GM23248 (cell line): ENCODE data around the gene ZNF124. TPM values are rescaled to one million over a fixed set of nuclear protein-coding genes. Genes with fewer than 3 reads are reported as not detected.

Experiments
- DNase-seq: peaks from one replicate; pipeline ENCODE4 v3.0.0-alpha.2; 2015
- H2AFZ ChIP-seq: fragments of 200-600 bp; sonication (generic); 2 replicates; pipeline ENCODE4 v1.6.1; 2016; ENCODE audit warnings: antibody characterized with exemption
- H3F3A ChIP-seq: fragments of 200-600 bp; sonication (generic); 2 replicates; pipeline ENCODE4 v1.6.1; 2016; ENCODE audit warnings: mild to moderate bottlenecking, antibody characterized with exemption, mixed run types; ENCODE audit not compliant: insufficient read depth
- H3K27ac ChIP-seq: fragments of 200-600 bp; sonication (generic); 2 replicates; pipeline ENCODE4 v1.5.1; 2016; ENCODE audit warnings: mild to moderate bottlenecking
- H3K27me3 ChIP-seq: fragments of 200-600 bp; sonication (generic); replicated peaks from 2 replicates; pipeline ENCODE4 v1.6.1; 2016; ENCODE audit warnings: mild to moderate bottlenecking; ENCODE audit not compliant: insufficient read depth
- H3K36me3 ChIP-seq: fragments of 200-600 bp; sonication (generic); 2 replicates; pipeline ENCODE4 v1.6.1; 2016; ENCODE audit warnings: low read depth, mild to moderate bottlenecking
- H3K4me1 ChIP-seq: fragments of 200-600 bp; sonication (generic); 2 replicates; pipeline ENCODE4 v1.6.1; 2016; ENCODE audit warnings: mild to moderate bottlenecking; ENCODE audit not compliant: insufficient read depth
- H3K4me2 ChIP-seq: fragments of 200-600 bp; sonication (generic); one replicate; pipeline ENCODE4 v1.6.1; 2016; ENCODE audit warnings: mild to moderate bottlenecking; ENCODE audit not compliant: unreplicated experiment
- H3K4me3 ChIP-seq: fragments of 200-600 bp; sonication (generic); 2 replicates; pipeline ENCODE4 v1.5.1; 2016; ENCODE audit warnings: mild to moderate bottlenecking
- H3K79me2 ChIP-seq: fragments of 200-600 bp; sonication (generic); 2 replicates; pipeline ENCODE4 v1.6.1; 2016; ENCODE audit warnings: mild to moderate bottlenecking; ENCODE audit not compliant: insufficient read depth
- H3K9ac ChIP-seq: fragments of 200-600 bp; sonication (generic); 2 replicates; pipeline ENCODE4 v1.6.1; 2016; ENCODE audit warnings: mild to moderate bottlenecking
- H3K9me2 ChIP-seq: fragments of 200-600 bp; sonication (generic); 2 replicates; pipeline ENCODE4 v1.6.1; 2016; ENCODE audit warnings: mixed run types, mild to moderate bottlenecking, moderate library complexity; ENCODE audit not compliant: insufficient read depth
- H3K9me3 ChIP-seq: fragments of 200-600 bp; sonication (generic); one replicate; pipeline ENCODE4 v1.6.1; 2017; ENCODE audit warnings: low read depth
- H4K20me1 ChIP-seq: fragments of 200-600 bp; sonication (generic); 2 replicates; pipeline ENCODE4 v1.6.0; 2016; ENCODE audit not compliant: insufficient read depth
- EZH2 ChIP-seq: fragments of 200-600 bp; sonication (generic); IDR thresholded peaks from 2 replicates; pipeline ENCODE4 v1.6.1; 2018; ENCODE audit warnings: antibody characterized with exemption, mild to moderate bottlenecking; ENCODE audit not compliant: insufficient read depth, poor library complexity, severe bottlenecking
- EZH2phosphoT487 ChIP-seq: fragments of 200-600 bp; sonication (generic); IDR thresholded peaks from 2 replicates; pipeline ENCODE4 v1.6.1; 2018; ENCODE audit warnings: antibody characterized with exemption, moderate library complexity, mild to moderate bottlenecking, low read depth; ENCODE audit not compliant: insufficient read depth
- WGBS, 2 experiments: methylation state at CpG; one replicate each; pipeline ENCODE4 v1.1.6; 2015 to 2017; ENCODE audit warnings: low lambda C conversion rate in 2 of 2, low coverage in 1 of 2; ENCODE audit errors: missing lambda C conversion rate in 2 of 2; 5-methylcytosine and 5-hydroxymethylcytosine counted together
- in situ Hi-C: fragments of 300-500 bp; cut with MboI; formaldehyde crosslinking; loops from 2 replicates; pipeline ENCODE4 v1.15.0; 2020
- polyA plus RNA-seq: library from polyadenylated mRNA; unstranded; fragments of >200 nt; fragmentation: Nextera tagmentation; extraction: Ambion mirVana; gene quantifications from 2 replicates; pipeline ENCODE4 v1.2.1, GENCODE V29; 2016
- total RNA-seq: library from RNA; depleted of rRNA; stranded (reverse); fragments of >200 nt; shearing (Covaris generic); gene quantifications from 2 replicates; pipeline ENCODE4 v1.2.3, GENCODE V29; 2014

ZNF124 gene
- total and polyA plus RNA-seq, 2 experiments from 2014 or later = 2.8 to 14.1 TPM

- no peaks in the 10 kb centered on the region for H3K9me2 ChIP-seq
- H3K79me2 ChIP-seq = peaks cover 24% of the 10 kb centered on the region
- WGBS, 2 experiments = 18 to 19% methylated on average over 1 of the region's 1 CpG
- DNase-seq = no peak
- no peak overlapping the region for H3K4me2 ChIP-seq
- H4K20me1 ChIP-seq = no peaks in the 10 kb centered on the region
- no peak for TF ChIP-seq EZH2phosphoT487
- TF ChIP-seq EZH2 = no peak
- H2AFZ ChIP-seq = no peak overlapping the region
- peaks cover 10% of the 10 kb centered on the region; the same call in 1 of the 2 replicates for H3K4me1 ChIP-seq
- no peak overlapping the region for H3K27ac ChIP-seq
- H3K36me3 ChIP-seq = no peaks in the 10 kb centered on the region
- no peaks in the 10 kb centered on the region for H3K9me3 ChIP-seq
- in situ Hi-C loops = no loop called here
- no peak overlapping the region for H3K4me3 ChIP-seq
- no peaks in the 10 kb centered on the region for H3F3A ChIP-seq
- no peak overlapping the region for H3K9ac ChIP-seq
- no peaks in the 10 kb centered on the region for H3K27me3 ChIP-seq
These were observed 41.1 kb upstream of the ZNF124 start for GRCh38 chr1:247212627-247213617.

GRCh38 chr1:247212012-247212411 is 40.2 kb upstream of the ZNF124 start:
- Histone ChIP-seq H3K27me3 (no peaks in the 10 kb centered on the region), H3F3A (no peaks in the 10 kb centered on the region), H3K27ac (no peak overlapping the region), H3K9me3 (no peaks in the 10 kb centered on the region), H3K9me2 (no peaks in the 10 kb centered on the region), H4K20me1 (no peaks in the 10 kb centered on the region), H3K9ac (no peak overlapping the region), H3K4me3 (no peak overlapping the region), H2AFZ (0 out of 2 replicates have a peak overlapping the region, but pooled peaks have one; percentile 12), H3K4me2 (no peak overlapping the region), H3K4me1 (peaks cover 10% of the 10 kb centered on the region; the same call in 1 of the 2 replicates), H3K79me2 (peaks cover 33% of the 10 kb centered on the region), H3K36me3 (no peaks in the 10 kb centered on the region)
- TF ChIP-seq EZH2 (no peak), EZH2phosphoT487 (no peak)
- 49 to 56% methylated on average over 5 of the region's 5 CpGs for WGBS, 2 experiments
- in situ Hi-C loops = no loop called here
- no peak for DNase-seq

GRCh38 chr1:247211339-247211738 is 39.5 kb upstream of the ZNF124 start:
- Histone ChIP-seq H3K9me3 (no peaks in the 10 kb centered on the region), H3K4me3 (no peak overlapping the region), H3K36me3 (no peaks in the 10 kb centered on the region), H4K20me1 (no peaks in the 10 kb centered on the region), H3K4me1 (peaks cover 10% of the 10 kb centered on the region; the same call in 1 of the 2 replicates), H3K9me2 (no peaks in the 10 kb centered on the region), H3K4me2 (peak overlapping the region; percentile 62), H3F3A (no peaks in the 10 kb centered on the region), H3K27ac (no peak overlapping the region), H3K79me2 (peaks cover 40% of the 10 kb centered on the region), H3K27me3 (no peaks in the 10 kb centered on the region), H3K9ac (no peak overlapping the region), H2AFZ (peak overlapping the region; percentile 80; the same call in 1 of the 2 replicates)
- 21 to 27% methylated on average over 7 of the region's 7 CpGs for WGBS, 2 experiments
- TF ChIP-seq EZH2 (no peak), EZH2phosphoT487 (no peak)
- no peak for DNase-seq
- in situ Hi-C loops = no loop called here

GRCh38 chr1:247210376-247211117 is 38.7 kb upstream of the ZNF124 start:
- H3K9me3 ChIP-seq = no peaks in the 10 kb centered on the region
- H3F3A ChIP-seq = no peaks in the 10 kb centered on the region
- DNase-seq = peak; percentile 99
- H3K4me1 ChIP-seq = peaks cover 10% of the 10 kb centered on the region; the same call in 1 of the 2 replicates
- H3K27me3 ChIP-seq = no peaks in the 10 kb centered on the region
- in situ Hi-C loops = no loop called here
- H3K9ac ChIP-seq = peak overlapping the region; percentile 90
- no peaks in the 10 kb centered on the region for H3K36me3 ChIP-seq
- H4K20me1 ChIP-seq = no peaks in the 10 kb centered on the region
- peaks cover 48% of the 10 kb centered on the region for H3K79me2 ChIP-seq
- H3K4me2 ChIP-seq = peak overlapping the region; percentile 84
- peak overlapping the region; percentile 80 for H2AFZ ChIP-seq
- TF ChIP-seq EZH2phosphoT487 = no peak
- TF ChIP-seq EZH2 = no peak
- 1 to 2% methylated on average over 46 to 47 of the region's 49 CpGs for WGBS, 2 experiments
- no peaks in the 10 kb centered on the region for H3K9me2 ChIP-seq
- peak overlapping the region; percentile 90 for H3K4me3 ChIP-seq
- H3K27ac ChIP-seq = peak overlapping the region; percentile 51
